OCI-M2 (cell line): ENCODE data around the gene SFI1.
"Not testable (repeated sequence)": the region's sequence is repeated elsewhere in the genome, so short reads cannot be mapped to it uniquely, and the experiment has no call there.

Source experiments
- DNase-seq: peaks from one replicate; lab custom pipeline; 2025; ENCODE audit not compliant: unreplicated experiment; lab: John Stamatoyannopoulos, UW

SFI1 gene

GRCh38 chr22:31544481-31545480, 48.4 kb downstream of the SFI1 start:
- DNase-seq = no peak

- no peak for DNase-seq
Measured at GRCh38 chr22:31550871-31551370, 54.6 kb downstream of the SFI1 start.

GRCh38 chr22:31556627-31557203, 60.4 kb downstream of the SFI1 start:
- no peak for DNase-seq

DNA sequence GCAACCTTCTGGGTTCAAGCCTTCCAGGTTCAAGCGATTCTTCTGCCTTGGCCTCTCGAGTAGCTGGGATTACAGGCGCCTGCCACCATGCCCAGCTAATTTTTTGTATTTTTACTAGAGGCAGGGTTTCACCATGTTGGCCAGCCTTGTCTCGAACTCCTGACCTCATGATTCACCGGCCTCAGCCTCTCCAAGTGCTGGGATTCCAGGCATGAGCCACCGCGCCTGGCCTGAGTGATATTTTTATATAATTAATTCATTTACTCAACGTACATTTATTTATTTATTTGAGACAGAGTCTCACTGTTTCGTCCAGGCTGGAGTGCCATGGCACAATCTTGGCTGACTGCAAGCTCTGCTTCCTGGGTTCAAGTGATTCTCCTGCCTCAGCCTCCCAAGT, 62.2 kb downstream of the SFI1 start:
- DNase-seq = not testable (repeated sequence)

- no peak for DNase-seq
Measured at GRCh38 chr22:31561238-31561887, 65.0 kb downstream of the SFI1 start.

DNA sequence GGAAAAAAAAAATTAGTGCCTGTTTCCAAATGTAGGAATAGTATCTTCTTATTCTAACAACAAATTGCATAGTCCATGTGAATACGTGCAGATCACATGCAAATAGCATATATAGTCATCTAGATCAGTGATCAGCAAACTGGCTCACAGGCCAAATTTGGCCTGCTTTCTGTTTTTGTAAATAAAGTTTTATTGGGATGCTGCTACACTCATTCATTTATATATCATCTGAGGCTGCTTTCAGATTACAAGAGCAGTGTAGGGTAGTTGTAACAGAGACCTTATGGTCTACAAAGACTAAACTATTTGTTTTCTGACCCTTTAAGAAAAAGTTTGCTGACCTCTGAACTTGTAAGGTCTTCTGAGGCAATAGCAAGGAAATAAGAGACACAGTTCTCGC, 65.6 kb downstream of the SFI1 start:
- no peak for DNase-seq

DNA sequence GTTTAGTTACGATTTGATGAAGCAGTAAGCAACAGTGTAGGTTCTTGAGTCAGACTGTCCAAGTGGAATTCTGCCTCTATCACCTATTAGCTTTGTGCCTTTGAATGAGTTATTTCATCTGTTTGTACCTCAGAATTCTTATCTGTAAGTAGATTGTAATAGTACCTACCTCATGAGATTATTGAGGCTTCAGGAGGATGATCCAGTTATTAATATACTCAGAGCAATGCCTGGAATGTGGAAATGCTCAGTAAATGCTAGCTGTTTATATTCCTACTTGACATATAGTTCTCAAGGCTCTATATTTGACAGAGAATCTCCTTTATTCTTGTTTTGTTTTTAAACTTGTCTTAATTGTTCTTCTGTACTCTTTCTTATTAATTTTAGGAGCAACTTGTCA, 70.1 kb downstream of the SFI1 start:
- DNase-seq = no peak

GRCh38 chr22:31567196-31567595, 70.9 kb downstream of the SFI1 start:
- no peak for DNase-seq

DNA sequence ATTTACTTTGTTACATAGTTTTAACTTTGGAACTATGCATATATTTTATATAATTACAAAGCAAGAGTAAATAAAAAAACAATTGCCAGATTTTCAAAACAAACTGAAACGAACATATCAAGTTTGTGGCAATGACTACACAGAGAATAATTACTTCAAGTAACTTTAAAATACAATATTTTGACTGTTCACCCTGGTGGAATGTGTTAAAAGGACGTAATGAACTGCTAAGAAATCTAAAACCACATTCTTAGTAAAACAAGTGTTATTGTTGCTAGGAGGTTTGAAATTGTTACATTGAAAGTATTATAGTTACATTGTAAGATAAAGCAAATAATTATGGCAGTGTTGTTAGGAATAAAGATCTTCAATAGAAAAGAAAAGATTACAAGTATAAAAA, 71.4 kb downstream of the SFI1 start:
- no peak for DNase-seq

DNA sequence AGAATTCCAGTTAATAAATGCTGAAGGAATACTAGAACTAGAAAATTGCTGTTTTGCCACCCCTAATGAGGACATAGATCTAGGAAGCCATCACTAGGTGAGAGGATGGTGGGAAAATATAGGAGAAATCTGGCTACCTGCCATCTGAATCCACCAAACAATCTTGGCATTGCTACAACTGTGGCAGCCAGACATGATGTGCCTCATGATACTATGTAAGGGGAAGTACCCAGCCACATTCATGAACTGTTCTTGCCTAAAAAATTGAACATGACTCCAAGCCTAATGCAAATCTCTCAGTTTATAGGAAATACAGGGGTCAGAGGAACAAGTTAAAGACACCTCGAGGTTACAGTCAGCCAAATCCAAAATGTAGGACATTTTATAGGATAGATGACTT, 72.8 kb downstream of the SFI1 start:
- DNase-seq = no peak

GRCh38 chr22:31572939-31573338, 76.6 kb downstream of the SFI1 start:
- DNase-seq = no peak

- DNase-seq = no peak
Measured at GRCh38 chr22:31574055-31574670, 77.8 kb downstream of the SFI1 start.

DNA sequence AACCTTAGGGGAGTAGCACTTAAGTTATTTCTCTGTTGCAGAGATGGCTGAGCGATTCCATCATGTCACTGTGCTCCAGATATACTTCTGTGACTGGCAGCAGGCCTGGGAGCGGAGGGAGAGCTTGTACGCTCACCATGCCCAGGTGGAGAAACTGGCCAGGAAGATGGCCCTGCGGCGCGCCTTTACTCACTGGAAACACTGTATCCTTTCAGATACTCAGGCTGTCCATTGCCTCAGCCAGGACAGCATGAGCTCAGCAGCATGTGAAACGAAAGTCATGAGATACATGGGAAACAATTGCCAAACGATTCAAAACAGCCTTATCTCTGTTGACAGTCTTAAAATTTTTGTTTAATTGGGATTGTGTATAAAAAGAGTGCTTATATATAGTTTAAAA, 78.9 kb downstream of the SFI1 start:
- no peak for DNase-seq

DNA sequence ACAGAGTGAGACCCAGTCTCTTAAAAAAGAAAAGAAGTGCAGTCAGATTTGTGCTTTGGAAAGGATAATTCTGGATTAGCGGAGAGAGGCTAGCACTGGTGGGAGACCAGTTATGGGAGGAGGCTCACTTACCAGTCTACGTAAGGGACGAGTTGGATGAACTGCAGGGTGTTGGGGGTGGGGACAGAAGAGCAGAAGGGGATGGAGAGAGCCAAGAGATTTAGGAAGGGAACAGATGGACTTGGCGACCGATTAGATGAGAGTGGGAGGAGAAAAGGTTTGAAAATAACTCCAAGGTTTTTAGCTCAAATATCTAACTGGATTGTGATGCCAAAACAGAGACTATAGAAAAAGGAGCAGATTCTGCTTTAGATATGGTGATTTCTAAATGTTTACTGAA, 81.4 kb downstream of the SFI1 start:
- DNase-seq = no peak

- DNase-seq = no peak
Measured at GRCh38 chr22:31578171-31578570, 81.8 kb downstream of the SFI1 start.

DNA sequence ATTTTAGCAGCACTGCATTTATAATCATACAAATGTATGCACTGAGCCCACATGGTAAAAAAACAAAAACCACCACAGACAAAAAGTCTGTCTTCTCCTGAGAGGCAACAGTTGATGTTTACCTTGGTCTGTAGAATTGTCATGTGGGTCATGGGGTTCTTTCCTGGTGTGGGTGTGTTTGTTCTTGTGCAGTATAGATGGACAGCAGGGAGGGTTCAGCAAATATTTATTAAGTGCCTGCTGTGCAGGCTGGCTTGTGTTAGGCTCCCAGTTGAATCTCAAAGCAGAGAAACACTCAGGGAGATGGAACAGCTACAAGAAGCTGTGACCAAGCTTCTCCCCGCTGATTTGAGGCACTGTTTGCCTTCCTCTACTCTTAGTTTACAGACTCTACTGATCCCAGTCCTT, 83.5 kb downstream of the SFI1 start:
- DNase-seq = no peak

DNA sequence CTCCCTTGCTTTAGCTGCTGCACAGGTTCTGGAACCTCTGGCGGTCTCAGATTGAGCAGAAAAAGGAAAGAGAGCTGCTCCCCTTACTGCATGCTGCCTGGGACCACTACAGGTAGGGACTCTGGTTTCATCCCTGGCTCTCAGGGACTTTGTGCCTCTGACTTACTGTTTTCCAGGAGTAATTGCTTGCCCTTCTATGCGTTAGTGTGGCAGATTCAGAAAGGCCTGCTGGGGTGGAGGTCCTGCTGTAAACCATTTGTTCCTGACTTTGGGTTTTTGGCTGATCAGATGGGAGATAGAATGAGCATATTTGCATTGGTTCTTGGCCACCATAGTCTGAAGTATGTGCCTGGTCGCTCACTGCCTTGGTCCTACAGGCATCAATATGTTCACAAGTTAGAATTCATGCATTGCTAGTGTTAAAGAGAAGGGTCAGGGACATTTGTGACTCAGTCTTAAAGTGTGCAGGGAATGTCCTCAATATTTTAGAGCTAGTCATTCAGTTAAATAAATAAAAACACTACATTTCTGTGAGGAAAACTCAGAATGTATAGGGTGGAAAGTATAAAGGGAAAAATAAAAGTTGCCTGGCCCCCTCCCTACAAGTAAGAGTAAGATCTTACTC, 87.6 kb downstream of the SFI1 start:
- DNase-seq = no peak

DNA sequence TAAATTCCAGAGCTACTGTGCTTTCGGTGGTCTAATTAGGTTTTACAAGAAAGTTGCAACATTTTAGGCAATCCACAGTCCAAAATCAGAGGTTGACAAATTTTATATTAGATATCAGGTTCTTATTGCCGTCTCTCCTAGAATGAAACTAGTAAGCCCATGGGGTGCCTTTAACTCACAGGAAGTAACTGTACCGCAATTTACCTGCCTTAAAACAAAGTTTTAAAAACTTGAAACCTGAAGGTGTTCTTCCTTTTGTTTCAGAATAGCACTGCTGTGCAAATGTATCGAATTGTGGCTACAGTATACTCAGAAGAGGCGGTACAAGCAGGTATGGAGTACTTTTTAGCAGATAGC, 88.4 kb downstream of the SFI1 start:
- DNase-seq = no peak

GRCh38 chr22:31585161-31585859, 89.0 kb downstream of the SFI1 start:
- DNase-seq = no peak

- DNase-seq = no peak
Measured at GRCh38 chr22:31586137-31586920, 90.0 kb downstream of the SFI1 start.
